Brain pericyte (primary cell): ENCODE data around the gene IRAK1.

Source experiments
- DNase-seq: peaks from one replicate; pipeline ENCODE4 v3.0.0-alpha.2; 2012; ENCODE audit warnings: low read depth, low spot score

IRAK1 gene

DNA sequence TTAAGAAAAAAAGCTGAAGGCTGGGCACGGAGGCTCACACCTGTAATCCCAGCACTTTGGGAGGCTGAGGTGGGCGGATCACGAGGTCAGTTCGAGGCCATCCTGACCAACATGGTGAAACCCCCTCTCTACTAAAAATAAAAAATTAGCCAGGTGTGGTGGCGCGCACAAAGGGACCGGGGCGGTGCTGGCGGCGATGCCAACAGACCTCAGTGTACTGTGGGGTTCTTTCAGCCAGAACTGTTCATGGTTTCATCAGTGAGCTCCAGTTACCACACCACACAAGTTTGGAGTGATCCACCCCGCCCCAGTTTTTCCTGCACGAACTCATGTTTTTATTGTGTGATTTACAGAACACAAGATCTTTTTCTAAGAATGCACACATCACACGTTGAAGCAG lies 21.2 kb upstream of the IRAK1 start:
- no peak for DNase-seq

DNA sequence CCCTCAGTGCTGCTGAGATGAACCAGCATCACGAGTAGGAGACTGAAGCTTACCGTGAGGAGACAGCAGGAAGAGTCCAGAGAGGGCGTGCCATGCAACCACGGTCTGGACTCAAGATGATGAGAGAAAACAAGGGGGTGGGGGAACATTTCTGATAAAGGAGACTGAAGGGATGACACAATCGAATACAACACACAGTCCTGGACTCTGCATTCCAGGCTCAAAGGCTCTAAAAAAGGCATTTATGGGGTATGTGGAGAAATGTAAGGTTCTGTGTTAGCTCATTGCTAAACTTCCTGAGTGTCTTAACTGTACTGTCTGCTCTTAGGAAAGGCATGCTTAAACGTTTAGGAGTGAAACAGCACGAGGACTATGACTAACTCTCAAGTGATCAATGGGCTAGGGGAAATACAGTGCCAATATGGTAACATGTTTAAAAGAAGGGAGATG lies 20.6 kb upstream of the IRAK1 start:
- no peak for DNase-seq

DNA sequence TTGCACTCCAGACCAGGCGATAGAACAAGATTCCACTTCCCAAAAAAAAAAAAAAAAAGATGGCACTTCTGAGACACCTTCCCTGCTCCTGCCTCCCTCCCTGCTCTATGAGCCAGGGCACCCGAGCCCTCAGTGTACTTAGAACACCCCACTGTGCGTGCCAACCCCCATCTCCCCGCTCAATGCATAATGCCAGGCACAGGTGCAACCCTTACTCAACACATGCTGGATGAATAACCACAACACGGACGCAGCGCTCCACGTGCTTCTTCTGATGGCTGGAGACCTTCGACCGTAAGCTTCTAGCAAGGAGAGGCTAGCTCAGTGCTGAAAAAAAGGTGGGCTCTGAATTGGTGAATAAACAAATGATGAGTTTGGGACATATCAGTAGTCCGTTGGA lies 19.9 kb upstream of the IRAK1 start:
- DNase-seq, result no peak

DNA sequence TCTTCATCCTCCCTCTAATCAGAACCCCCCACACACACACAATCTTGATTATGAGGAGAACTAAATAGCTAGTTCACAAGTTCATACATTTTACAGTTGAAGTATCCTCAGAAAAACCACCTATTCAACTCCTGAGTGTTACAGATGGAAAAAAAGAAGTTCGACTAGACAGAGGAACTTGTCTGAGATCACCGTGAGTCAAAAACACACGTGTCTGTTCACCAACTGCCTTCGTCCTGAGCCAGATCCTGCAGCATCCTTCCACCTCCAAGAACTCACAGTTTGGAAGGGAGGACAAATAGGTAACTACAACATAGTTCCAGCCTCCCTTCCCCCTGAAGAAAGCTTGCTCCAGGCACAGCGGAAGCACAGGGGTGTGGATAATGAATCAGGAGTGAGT lies 19.0 kb upstream of the IRAK1 start:
- no peak for DNase-seq

DNA sequence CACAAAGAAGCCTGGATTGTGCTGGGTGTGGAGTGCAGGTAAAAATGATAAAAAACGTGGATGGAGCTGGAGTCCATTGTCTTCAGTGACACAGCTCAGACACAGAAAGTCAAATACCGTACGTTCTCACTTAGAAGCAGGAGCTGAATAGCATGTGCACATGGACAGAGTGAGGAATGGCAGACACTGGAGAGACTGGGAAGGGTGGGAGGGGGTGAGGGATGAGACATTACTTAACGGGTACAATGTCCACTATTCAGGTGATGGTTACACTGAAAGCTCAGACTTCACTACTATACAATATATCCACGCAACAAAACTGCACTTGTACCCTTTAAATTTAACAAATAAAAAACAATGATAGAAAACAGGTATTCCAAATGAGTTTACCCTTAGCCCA lies 18.1 kb upstream of the IRAK1 start:
- no peak for DNase-seq

DNA sequence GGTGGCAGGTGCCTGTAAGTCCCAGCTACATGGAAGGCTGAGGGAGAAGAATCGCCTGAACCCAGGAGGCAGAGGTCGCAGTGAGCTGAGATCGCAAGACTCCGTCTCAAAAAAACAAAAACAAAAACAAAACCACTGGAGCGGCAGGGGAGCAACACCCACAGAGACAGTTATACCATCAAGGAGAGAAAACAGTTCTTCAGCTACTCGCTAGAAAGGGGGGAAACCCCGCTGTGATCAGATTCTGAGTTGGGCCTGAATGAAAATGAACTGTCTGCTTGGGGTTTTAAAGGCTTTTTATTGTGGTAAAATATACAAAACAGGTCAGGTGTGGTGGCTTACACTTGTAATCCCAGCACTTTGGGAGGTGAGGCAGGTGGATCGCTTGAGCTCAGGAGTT lies 16.8 kb upstream of the IRAK1 start:
- DNase-seq, result no peak

DNA sequence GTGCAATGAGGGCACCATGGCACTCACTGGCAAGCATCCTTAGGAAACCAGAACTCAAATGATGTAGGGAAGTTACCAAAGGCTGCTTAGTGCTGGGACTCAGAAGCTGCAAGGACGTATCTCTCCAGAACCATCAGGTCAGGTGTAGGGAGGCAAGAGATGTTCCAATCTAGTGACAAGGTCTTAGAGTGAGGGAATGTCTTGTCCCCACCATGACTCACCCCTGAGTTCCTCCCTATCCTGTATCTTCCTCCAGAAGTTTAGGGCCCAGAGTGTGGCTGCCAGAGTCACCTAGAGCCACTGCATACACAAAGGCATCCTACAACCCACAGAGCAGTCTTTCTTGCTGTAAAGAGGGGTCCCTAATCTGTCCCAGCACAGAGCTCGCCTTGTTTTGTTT lies 14.1 kb upstream of the IRAK1 start:
- DNase-seq, result no peak

DNA sequence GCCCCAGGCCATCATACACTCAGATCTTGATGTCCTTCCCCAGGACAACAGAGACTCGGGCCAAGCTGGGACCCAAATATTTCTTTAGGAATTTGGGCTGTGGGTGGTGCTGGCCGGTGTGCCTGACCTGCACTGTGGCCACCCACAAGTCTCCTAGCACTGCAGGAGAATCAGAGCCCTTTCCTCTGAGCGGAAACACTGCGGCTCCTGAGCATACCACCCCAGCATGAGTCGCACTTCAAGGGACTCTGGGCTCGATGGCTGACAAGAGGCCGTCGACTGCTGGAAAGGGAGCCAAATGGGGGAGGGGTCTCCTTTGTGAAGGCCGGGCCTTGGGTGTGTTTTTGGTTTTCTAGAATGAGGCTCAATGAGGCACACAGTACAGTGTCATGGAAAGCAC lies 13.0 kb upstream of the IRAK1 start:
- no peak for DNase-seq

DNA sequence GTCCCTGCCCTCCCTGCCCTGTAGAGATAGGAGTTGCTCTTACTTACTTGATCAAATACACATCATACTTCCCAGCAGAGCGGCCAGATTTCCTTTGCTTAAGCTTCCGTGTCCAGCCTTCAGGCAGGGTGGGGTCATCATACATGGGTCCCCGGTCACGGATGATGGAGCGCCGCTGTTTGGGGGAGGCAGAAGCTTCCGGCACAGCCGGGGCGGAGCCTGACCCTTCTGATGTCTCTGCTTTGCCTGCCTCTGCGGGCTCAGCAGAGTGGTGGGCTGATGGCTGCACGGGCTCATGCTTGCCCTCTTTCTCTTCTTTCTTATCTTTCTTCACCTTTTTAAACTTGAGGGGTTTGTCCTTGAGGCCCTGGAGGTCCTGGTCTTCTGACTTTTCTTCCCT lies 12.5 kb upstream of the IRAK1 start:
- DNase-seq, result no peak

DNA sequence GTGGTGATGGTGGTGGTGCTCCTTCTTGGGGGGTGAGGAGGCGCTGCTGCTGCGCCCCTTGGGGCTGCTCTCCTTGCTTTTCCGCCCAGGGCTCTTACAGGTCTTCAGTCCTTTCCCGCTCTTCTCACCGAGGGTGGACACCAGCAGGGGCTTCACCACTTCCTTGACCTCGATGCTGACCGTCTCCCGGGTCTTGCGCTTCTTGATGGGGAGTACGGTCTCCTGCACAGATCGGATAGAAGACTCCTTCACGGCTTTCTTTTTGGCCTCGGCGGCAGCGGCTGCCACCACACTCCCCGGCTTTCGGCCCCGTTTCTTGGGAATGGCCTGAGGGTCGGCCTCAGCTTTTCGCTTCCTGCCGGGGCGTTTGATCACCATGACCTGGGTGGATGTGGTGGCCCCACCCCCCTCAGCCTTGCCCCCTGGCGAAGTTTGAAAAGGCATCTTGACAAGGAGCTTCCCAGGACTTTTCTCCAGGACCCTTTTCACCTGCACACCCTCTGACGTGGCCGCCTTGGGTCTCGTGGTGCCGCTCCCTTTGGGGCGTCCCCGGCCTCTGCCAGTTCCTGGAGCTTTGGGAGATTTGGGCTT lies 11.1 kb upstream of the IRAK1 start:
- no peak for DNase-seq

DNA sequence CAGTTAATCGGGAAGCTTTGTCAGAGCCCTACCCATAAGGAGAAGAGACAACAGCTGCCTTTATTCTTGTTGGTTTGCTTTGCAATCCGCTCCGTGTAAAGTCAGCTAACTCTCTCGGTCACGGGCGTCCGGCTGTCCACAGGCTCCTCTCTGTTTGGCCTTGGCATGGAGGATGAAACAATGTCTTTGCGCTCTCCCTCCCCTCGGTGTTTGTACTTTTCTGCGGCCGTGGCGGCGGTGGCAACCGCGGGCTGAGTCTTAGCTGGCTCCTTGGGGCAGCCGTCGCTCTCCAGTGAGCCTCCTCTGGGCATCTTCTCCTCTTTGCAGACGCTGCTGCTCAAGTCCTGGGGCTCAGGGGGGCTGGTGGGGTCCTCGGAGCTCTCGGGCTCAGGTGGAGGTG lies 10.6 kb upstream of the IRAK1 start:
- no peak for DNase-seq

DNA sequence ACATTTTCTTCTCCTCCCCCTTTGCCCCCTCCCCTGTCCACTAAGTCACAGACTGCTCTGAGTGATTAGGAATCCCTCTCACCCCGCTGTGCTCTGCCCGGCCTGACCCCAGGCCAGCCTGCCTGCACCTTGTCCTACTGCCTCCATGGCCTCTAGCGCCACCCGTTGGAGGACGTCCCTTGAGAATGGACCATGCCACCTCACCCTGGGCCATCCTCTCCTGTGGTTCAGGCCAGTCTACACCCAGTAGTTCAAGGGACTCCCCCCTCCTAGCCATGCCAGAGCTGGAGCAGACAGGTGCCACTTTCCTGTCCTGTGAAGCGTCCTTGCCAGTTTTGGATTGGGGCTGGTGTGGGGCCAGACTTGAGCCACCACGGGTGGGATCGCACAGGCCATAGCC lies 9.7 kb upstream of the IRAK1 start:
- no peak for DNase-seq

DNA sequence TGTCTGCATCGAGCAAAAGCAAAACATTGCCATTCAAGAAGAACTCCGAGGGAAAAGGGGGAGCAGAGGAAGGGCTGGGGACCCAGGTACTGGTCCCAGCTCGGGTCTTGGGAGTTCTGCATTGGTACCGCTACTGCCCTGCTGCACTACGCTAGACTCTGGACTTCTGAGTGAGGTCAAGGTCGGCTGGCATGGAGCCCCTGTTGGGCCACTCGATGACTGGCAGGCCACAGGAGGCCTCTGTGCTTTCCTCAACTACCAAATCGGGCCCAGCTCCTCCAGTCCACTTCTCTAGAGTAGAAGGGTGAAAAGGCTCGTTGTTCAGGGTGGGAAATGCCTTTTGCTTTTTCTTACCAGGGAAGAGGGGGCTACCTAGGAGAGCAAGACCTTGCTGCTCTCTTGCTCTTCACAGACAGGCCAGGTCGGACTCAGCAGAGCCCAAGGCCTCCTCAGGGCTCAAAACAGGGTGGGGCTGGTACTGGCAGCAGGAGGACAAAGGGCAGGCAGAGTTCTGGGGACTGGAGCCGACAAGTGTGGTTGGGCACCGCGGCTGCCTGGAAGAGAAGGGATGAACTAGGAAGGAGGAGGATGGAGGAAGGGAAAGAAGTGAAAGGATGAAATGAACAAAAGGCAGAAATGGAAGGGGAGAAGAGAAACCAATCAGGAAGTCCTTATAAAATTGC lies 8.9 kb upstream of the IRAK1 start:
- DNase-seq, result no peak

DNA sequence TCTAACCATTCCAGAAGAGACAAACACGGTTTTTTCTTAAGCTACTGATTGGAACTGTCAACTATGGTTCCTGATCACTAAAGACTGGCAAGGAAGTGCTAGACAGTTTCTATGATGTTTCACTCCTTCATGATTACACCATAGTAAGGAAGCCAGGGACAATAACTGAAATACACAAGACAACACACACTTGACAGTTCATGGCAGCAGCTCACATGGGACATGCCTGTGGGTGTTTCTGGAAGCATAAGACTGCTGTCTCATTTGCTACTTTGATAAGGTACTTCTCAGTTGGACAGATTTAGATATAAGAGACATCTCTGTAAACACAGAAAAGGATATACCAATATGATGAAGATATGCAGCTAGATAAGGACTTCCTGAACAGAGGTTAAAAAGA lies 8.3 kb upstream of the IRAK1 start:
- DNase-seq, result no peak

DNA sequence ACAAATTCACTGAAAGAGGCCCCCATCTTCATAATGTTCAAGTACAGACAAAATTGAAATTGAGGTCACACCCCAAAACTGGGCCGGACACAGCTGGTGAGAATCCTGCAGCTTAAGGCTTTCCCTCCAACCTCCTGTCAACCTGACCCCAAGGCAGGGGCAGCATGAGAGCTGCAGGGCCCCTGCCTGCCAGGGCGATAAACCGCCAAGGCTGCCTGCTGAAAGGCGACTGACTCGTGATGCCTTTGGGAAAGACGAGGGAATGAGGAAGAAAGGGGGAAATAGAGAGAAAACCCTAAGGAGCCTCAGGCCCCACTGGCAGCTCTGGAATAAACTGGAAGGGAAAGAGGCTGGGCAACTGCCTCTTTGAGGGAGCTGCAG lies 7.3 kb upstream of the IRAK1 start:
- no peak for DNase-seq

DNA sequence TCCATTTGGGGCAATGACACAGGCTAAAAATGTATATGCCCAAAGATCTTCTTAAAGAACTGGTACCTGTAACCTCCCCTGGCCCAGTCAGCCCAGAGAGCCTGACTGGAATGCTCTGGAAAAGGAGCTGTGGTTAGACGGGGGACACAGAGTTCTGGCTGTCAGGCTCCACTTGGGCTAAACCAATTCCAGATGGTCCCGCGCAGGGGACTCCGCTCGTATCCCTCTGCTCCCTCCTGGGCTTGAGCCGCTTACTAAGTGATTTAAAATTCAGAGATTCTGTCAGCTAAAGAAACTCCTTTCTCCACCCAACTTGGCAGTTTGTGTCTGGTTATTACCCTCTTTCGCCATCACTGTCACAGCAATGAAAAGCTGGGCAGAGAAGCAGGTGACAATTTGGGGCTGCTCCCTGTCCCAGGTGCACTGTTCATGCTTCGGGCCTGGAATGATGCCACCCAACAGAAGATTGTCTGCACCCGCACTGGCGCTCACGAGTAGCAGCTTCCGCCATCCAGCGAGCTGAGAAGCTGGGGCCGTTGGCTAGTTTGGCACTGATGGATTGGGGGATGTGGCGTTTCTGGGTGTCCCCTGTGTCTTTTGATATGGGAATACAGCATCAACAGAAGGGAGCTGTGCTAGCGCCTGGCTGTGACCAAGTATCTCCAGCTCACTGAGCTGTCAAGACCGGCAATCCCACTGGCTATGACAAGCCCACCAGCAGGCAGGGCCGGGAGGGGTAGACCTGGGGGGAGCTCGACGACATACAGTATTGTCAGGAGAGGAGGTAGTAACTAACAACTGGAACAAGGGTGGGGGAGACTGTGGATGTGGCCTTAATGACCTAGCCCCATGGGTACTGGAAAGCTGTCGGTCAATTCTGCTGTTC lies 6.7 kb upstream of the IRAK1 start:
- no peak for DNase-seq

DNA sequence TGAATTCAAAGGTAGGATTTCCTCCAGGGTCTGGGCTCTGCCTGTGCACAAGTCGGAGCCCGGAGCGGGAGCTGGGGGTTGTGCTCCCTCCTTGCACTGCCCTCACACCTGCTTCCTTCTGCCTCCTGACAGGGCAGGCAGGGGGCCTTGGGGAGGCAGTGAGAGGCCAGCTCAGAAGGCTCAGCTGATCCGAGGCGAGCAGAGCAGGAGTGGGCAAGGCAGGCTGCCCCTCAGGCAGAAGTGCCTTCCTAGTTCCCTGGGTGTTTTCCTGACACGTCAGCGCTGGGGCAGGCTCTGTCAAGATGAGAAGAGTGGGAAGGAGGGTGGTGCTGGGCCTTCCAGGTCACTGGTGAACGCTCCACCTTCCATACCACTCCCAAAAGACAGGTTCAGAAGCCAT lies 5.5 kb upstream of the IRAK1 start:
- no peak for DNase-seq

DNA sequence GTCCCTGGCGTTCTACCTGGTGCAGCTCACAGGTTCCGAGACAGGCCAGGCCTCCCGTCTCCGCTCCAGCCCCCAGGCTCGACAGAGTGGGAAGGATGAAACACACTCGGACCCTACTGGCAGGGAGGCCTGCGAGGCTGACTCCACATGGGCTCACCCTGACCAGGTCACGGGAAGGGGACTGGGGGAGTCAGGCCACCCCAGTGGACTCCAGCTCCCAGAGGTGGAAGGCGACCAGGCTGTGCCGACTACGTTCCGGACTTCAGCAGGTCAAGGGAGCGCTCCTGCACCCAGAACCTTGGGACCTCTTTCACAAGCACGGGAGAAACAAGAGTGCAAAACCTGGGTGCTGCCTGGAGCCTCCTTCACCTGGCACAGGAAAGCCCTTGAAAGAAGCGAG lies 4.6 kb upstream of the IRAK1 start:
- no peak for DNase-seq

DNA sequence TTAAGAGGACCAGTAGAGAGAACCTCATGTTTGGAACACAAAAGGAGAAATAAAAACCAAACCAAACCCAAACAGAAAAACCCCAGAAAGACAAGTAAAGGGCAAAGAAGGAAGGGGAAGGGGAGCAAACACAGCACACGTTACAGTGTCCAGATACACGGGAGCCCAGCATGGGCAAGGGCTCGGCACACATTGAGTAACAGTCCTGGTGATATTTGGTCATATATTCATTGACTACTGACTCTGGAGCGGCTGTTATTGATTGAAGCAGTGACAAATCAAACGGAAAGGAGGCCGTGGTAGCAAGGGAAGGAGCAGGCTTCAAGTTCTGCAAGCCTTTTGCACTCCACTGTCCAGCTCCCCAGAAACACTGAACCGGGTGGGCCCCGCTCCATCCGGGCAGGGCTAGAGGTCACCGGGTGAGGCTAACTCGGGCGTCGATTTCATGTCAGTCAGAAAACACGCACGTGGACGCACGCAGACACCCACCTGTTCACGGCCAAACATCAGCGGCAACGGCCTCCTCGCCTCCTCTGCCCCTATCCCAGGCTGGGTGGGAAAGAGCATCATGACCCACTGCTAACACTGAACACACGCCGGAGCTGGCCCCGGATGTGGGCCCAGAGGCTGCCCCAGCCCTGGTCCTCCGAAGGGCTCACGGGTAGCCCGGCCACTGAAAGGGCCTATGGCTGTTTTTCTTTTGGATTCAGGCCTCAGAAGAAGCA lies 3.7 kb upstream of the IRAK1 start:
- DNase-seq, result no peak

DNA sequence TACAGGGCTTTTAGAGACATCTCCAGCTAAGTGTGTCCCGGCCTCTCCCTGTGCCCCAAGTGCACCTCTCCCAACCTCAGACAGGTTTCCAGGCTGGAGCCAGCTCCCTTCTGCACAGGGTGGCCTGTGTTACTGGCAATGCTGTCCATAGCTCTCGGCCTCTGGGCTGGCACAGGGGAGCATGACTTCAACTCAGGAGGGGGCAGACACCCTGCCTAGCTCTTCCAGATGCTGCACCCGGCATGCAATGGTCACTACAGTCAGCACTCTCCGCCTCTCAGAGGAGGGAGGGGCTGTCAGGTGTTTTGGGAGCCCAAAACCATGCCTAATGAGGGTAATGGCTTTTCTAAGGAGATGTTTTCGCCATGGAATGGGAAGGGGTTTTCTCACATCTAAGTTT lies 2.4 kb upstream of the IRAK1 start:
- DNase-seq, result no peak

DNA sequence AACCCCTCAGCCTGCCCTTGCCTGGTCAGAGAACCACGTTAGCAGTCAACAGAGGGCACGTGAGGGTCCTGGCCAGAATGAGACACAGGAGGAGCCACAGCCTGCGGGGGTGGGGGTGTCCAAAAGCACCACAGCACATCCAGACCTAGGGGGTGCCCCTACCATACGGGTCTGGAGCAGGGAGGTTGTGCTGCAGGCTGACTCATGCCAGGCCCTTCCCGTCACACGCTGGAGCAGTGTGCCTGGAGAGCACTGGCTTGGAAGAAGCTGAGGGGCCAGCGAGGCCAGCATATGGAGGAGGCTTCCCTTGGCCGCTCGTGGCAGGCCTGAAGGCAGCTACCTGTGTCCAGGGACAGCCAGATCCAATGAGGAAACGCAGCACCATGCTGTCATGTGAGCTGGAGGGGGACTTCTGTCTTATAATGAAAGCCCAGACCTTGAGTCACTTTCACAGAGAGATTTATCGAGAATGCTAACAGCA lies 1.5 kb upstream of the IRAK1 start:
- DNase-seq, result no peak

DNA sequence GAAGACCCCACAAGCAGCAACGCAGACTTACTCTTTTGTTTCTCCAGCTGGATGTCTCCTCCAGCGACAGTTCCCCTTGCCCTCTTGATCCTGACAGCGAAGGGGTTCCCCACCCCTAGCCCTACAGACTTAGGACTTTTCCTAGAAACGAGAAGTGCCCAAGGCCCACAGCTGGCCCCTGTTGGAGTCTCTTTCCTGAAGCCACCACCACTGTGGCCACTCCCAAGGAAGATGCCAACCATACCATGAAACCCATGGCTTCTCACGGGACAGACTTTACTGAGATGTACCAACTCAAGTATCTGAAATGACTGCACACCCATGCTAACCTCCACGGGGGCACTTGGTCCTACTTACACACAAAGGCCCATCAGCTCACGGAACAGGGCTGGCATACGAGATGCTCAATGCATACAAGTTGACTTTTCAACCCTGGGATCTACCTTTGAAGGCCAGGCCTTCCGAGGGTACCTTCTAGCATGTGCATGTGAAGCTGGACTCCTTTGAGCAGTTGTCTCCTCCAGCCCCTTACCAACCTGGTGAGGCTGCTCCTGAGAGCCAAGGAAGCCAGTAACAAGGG lies 924 bp upstream of the IRAK1 start:
- no peak for DNase-seq
